LoVo (cell line): ENCODE measurements around the gene PAMR1.
"Not testable (repeated sequence)": the region's sequence is repeated elsewhere in the genome, so short reads cannot be mapped to it uniquely, and the experiment has no call there.

Experiments
- DNase-seq: peaks from one replicate; pipeline ENCODE4 v3.0.0-alpha.2; 2016; ENCODE audit warnings: low spot score

The PAMR1 gene

DNA sequence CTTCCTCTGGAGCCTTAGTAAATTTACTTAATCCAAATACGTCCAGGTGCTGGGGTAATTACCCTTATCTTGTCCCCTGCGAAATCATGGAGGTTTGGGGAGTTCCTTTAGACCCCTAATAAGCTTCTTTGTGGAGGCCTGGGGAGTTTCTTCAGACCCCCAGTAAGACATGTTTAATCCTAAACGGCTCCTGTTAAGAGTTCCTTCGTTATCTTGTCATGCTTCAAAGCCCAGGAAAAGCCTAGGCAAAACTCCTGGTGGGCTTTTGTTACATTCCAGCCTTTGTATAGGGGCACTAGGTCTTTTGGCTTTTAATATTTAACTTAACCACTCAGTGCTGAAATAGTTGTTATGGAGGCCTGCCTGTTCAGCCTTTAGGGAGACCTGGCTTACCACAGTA lies 18.1 kb upstream of the PAMR1 start:
- DNase-seq, result no peak

DNA sequence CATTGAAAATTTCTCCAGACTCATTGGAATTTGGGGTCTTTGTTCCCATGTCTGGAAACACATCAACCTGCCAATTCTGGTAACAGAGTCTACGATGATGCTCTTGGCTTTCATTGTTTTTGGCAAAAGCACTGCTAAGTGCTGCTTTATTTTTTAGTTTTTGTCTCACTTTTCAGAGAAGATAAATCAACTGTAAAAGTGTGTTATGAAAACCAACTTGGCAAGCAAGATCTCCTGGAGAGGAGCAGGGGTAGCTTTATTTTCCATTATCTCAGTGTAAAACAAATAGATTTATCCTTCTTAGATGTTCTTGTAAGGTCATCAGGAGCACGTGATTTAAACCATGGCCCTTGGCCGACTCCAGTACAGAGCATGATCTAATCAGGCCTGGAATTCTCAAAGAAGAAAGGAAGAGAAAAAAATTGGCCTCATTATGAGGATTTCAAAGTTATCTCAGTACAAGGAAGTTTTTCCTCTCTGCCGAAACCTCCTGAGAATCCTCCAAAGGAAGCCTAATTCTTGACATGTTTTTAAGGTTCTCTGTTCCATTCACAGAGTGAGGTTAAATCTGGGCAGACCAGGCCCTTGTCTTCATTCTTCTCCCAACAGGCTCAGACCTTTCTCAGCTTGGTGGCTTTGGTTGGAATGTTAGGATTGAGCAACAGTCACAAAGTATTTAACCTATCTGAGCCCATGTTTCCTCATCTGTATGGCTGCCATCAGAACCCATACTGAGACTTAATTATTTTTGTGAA lies 16.4 kb upstream of the PAMR1 start:
- DNase-seq, result no peak

DNA sequence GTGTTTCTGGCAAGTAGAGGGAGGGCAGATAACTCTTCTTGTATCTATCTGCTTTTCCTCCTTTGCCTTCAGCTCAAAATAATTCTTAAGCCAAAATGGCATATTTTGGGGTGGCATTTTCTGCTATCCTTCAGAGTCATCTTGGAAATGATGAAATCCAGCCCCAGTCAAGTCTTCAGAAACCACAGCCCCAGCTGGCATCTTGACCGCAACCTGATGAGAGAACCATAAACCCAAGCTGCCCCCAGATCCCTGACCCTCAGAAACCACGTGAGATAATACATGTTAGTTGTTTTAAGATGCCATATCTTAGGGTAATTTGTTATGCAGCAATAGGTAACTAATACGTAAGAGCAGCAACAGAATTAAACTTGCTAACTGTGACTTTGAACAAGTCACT lies 15.1 kb upstream of the PAMR1 start:
- no peak for DNase-seq

DNA sequence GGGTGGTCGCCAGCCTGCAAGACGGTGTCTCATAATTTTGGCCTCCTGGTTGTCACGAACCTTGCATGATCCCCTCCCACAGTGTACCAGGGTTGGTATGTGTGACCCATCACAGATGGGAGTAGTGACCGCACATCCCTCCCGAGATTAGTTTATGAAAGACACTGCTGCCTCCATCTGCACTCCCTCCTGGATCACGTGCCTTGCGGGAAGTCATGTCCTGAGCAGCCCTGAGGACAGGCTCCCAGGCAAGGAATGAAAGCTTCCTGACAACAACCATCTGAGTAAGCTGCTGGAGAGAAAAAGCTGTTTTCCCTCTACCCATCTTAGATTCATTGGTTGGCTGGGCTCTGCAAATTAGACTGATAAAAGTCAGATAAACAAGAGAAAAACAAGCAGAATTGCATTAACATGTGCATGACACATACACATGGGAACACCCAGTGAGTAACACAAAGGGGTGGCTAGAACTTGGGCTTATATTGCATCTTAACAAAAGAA lies 14.4 kb upstream of the PAMR1 start:
- DNase-seq, result no peak

DNA sequence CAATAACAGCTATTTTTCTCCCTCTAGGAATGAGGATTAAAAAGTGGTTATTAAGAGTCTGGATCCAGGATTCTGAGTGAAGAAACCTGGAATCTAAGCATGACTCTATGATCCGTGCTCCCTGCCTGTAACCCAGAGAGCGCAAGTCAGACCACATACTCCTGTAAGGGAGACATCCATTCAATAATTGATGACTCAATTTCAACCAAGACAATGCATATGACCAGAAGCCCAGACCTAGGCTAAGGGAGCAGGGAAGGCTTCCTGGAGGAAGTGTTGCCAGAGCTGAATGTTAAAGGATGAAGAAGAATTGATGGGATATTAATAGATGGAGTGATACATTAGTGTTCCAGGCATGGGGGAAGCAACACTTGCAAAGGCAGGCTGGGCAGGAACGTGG lies 13.8 kb upstream of the PAMR1 start:
- no peak for DNase-seq

DNA sequence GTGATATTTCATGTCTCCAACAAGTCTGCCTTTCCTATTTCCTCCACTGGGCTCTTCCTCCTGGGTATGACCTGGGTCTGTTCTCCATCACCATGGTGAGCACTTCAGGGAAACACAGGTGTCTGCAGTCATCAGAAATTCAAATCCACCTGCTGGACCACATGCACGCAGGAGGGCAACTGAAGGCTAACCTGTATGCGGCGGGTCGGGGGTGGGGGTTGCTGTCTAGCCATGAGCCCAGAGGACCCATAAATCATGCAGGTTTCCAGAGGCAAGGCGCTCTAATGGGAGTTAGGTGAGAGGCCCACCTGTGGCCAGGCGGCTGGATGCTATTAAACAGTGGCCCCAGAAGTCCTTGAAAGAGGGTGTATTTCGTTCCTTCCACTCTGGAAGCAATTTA lies 11.1 kb upstream of the PAMR1 start:
- no peak for DNase-seq

DNA sequence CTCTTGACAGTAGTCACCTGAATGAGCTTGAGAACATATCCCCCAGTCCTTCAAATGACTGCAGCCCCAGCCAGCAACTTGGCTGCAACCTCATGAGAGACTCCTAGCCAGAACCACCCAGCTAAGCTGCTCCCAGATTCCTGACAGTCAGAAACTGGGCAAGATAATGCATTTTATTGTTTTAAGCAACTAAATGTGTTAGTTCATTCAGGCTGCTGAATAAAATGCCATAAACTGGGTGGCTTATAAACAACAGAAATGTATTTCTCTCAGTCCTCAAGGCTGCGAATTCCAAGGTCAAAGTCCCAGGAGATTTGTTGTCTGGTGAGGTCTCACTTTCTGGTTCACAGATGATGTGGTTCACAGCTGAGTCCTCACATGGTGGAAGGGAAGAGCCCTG lies 5.8 kb upstream of the PAMR1 start:
- DNase-seq, result no peak

DNA sequence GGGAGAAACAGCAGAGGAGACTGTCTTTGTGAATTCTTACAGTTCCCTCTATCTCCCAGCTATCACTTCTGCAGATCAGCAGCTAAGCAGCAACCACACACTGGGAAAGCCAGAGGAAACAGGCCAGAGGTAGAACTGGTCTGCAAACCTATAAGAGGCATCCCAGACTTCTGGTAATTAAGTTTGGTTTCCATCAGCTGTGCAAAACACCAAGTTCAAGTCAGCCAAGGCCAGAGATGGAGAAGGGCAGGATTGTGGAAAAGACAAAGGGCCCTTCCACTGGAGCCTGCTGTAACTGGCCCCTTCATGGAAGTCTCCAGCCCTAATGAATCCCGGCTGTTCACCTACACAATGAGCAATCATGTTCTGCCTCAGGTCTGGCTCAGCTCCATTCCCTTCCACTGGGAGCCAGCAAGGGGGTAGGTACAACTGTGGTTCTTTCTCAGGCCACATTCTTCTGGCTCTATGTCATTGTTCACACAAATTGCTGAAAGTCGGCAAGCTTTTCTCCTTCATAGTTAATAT lies 4.6 kb upstream of the PAMR1 start:
- peak; percentile 5 for DNase-seq

DNA sequence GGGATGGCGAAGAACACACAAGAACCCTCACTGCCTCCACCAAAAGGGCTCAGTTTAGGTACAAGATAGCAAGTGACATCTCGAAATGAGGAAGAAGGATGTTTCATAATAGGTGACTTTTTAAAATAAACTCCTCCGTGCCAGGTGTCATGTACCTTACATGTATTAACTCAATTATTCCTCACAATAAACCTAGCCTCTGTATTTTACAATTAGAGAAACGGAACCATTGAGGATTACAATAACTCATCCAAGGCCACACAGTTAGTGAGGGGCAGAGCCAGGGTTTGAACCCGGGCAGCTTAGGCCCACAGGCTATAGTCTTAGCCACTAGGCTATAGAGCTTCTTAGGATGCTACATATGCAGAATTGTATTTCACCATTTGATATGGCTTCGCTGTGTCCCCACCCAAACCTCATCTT lies 965 bp upstream of the PAMR1 start:
- no peak for DNase-seq

DNA sequence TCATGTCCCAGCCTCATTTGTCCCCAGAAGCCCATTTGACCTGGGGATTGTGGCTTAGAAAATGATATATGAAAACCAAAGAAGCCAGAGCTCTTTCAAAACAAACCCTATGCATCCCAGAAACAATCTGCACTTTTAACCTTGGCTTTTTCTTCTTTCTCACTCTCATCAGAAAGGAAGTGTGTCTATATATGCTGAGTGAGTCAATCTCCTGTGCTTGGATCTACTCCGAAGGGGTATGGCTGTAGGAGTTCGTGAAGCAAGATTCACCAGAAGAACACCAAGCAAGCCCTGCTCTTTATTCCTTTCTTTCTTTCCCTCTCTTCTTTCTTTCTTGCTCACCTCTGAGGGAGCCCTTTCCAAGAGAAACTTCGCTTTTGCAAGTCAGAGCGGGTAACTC lies 636 bp downstream of the PAMR1 start:
- no peak for DNase-seq

DNA sequence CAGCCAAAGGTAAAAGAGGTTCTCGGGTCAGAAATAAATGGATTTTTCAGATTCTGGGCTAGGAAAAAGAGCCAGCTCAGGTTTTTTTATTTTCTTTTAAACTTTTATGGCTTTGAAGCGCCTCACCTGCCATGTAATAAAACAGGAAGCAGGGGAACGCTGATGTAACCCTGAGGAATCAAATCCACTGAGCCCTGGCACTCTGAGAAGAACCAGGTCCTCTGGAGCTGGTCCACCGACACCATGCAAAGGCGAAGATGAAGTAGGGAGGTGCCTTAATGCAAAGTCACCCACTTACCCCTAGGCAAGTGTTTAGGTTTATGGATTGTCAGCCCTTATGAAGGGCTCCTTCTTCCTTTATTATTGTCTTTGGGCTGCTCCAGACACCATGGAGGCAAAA lies 1.6 kb downstream of the PAMR1 start:
- no peak for DNase-seq

DNA sequence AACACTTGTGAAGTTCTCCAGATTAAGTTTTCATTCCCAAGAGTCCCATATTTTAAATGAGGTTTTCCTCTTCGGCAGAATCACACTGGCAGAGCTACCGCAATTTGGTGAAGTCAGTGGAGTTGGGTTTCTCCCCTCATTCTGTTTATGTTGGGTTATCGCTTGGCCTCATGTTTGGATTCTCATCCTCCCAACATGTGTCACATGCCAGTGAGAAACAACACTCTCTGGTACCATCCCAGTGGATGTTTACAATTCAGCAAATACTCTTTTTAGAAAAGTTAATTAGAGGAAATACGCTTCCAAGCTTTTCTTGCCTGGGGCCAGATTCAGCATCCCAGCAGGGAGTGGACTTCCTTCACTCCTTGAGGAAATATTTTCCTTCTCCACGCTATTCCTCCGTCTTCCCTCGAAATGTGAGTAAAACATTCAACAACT lies 2.1 kb downstream of the PAMR1 start:
- no peak for DNase-seq

DNA sequence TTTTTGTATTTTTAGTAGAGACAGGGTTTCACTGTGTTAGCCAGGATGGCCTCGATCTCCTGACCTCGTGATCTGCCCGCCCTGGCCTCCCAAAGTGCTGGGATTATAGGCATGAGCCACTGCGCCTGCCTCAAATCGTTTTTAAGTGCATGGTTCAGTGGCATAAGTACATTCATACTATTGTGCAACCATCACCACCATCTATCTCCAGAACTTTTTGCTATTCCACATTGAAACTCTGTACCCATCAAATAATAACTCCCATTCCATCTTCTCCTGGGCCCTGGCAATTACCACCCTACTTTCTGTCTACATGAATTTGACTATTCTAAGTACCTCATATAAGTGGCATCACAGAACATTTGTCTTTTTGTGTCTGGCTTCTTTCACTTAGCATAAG lies 3.3 kb downstream of the PAMR1 start:
- DNase-seq, result not testable (repeated sequence)

DNA sequence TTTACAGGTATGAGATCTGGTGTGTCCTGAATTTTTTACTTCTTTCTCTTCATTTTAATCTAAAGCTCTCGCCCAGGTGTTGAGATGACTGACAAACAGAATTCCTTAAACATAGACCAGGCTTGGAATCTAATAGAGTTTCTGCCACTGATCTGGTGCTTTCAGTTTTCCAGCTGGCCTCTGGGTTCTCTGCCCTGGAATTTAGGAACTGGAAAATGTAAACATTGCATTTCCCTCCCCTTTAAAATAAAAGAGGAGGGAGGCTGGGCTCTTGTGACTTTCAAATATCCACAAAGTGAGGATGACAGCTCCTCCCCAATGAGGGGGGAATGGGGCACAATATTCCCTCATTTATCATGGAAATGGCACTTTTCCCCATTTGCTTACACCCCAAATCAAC lies 5.0 kb downstream of the PAMR1 start:
- no peak for DNase-seq

DNA sequence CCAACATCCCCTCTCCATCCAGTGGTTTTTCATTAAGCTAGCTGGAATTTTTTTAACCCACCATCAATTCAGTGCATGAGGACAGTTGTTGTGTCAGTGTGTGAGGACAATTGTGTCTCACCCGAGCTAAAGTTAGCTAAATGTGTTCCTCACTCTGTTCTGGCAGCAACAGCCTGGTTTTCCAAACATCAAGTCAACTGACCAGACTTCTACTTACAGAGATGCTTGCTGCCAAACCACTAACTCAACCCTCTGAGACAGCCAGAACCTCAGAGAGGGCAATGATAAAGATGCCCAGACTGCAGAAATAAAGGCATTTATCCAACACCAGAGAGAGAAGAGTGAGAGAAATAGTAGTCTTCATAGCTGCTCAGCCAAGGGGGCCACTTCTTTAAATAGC lies 6.7 kb downstream of the PAMR1 start:
- no peak for DNase-seq

DNA sequence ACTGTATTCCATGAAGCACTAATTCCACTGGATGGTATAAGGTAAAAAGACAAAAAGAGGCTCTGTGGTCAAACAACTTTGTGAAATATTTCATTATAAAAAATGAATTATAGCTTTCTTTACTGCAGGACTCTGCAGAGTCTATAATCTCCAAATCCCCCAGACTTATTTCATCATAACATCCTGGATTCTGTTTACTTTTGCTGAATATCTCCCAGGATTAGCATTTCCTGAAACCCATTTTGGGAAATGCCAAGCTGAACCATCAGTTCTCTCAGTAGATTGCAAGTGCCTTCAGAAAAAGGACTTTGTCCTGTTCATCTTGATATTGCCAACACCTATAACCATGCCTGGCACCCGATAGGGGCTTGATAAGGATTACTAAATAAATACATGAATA lies 7.9 kb downstream of the PAMR1 start:
- DNase-seq, result no peak

DNA sequence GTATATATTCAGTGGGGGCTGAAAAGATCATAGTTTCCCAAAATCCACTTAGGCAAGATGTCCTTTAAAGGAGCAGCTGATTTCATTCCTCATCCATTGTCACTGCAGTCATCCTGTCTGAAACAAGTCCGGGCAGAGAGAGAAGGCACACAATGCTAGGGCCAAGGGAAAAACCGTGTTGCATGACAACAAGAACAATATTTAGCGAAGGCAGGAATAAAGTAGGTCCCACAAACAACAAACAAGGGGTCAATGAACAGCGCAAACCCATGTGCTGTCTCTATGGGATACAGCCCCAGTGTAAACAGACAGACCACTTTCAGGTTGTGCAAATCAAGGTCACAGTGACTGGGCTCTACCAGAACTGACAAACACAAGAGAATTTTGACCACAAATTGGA lies 9.0 kb downstream of the PAMR1 start:
- DNase-seq, result no peak

DNA sequence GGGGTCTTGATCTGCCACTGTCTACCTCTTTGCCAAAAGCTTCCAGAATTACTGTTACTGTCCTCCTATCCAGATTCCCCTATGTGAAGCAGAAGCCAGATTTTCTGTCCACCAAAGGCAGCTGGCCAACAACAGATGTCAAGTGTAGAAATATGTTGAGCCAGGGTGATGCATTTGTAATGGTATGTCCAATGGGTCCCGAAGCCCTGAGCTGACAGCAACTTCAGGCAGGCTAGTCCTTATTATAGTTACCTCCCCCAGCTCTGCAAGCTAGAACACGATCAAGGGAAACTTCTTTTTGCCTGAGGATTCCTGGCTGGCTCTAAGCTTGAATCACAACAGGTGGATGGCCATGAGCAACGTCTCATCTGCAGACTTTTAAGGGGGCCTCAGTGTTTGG lies 10.2 kb downstream of the PAMR1 start:
- DNase-seq, result no peak

DNA sequence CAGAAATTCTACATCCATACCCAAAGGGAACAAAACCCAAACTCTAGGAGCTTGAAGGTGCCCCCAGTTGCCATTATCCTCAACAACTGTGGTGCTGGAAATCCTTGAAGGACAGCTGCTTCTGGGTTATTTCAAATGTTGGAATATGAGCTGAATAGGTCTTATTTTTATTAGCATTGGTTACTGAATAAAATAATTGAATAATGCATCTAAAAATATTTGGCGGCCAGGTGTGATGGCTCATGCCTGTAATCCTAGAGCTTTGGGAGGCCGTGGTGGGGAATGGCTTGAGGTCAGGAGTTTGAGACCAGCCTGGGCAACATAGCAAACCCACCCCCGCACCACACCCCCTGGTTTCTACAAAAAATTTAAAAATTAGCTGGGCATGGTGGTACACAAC lies 10.9 kb downstream of the PAMR1 start:
- no peak for DNase-seq

DNA sequence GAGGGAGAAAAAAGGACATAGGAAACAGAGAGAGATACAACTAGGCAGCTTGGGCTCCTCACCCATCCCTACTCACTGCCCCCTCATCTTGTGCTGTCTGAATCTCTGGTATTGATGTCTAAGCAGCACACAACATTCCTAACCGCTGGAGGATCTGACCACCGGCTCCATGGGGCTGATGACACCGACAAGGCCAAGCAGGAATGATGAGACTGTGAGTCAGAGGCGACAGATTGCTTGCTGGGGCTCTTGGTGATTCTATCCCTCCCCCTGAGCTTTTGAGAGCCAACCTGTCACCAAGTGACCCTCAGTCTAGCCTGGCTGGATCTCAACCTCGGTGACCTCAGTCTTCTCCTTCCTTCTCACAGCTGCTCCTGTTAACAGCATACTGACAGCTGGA lies 13.8 kb downstream of the PAMR1 start:
- DNase-seq, result no peak

DNA sequence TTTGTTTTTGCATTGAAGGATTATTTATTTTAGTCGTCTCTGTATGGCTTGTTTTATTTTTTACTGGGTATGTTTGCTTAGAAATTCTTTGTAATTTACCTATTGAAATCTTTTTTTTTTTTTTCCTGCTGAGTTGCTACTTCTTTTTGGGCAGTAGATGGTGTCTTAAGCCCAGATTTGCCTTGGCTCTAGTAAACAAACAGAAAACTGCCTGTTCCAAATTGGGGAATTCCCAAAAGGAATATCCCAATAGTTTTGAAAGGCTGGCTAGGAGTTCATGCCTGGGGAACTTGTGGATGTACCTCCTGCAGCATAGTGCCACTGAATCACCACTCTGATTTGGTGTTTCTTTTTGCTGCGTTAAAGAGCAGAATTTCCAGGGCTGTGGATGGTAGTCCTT lies 17.7 kb downstream of the PAMR1 start:
- no peak for DNase-seq

DNA sequence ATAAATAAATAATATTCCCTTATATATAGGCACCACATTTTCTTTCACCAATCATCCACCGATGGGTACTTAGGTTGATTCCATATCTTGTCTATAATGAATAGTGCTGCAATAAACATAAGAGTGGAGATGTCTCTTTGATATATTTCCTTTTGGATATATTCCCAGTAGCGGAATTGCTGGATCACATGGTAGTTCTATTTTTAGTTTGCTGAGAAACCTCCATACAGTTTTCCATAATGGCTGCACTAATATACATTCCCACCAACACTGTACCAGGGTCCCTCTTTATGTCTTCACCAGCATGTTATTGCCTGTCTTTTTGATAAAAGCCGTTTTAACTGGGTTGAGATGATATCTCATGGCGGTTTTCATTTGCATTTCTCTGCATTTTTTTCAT lies 23.6 kb downstream of the PAMR1 start:
- DNase-seq, result no peak

DNA sequence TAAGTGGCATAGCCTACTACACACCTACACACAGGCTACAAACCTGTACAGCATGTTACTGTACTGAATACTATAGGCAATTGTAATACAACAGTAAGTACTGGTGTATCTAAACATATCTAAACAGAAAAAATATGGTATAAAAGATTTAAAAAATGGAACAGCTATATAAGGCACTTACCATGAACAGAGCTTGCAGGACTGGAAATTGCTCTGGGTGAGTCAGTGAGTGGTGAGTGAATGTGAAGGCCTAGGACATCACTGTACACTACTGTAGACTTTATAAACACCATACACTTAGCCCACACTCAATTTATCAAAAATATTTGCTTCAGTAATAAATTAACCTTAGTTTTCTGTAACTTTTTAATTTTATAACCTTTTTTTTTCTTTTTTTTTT lies 24.7 kb downstream of the PAMR1 start:
- DNase-seq, result no peak

DNA sequence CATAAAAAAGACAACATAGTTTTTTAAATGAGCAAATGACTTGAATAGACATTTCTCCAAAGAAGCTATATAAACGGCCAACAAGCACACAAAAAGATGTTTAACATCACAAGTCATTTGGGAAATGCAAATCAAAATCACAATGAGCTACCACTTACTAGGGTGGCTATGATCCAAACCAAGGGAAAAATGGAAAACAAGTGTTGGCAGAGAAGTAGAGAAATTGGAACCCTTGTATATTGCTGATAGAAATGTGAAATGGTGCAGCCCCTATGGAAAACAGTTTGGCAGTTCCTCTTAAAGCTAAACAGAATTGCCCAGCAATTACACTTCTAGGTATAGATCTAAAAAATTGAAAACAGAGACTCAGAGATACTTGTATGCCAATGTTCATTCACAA lies 29.0 kb downstream of the PAMR1 start:
- no peak for DNase-seq
